LoVo (cell line): ENCODE data around the gene FOXO1.

Experiments used
- DNase-seq: peaks from one replicate; pipeline ENCODE4 v3.0.0-alpha.2; 2016; ENCODE audit warnings: low spot score

Gene FOXO1

GRCh38 chr13:40605573-40605972, 60.9 kb downstream of the FOXO1 start:
- DNase-seq, result no peak

- DNase-seq, result no peak
Observed at GRCh38 chr13:40604135-40604534, 62.3 kb downstream of the FOXO1 start.

GRCh38 chr13:40600149-40600751, 66.2 kb downstream of the FOXO1 start:
- DNase-seq, result no peak

GRCh38 chr13:40599747-40600146, 66.7 kb downstream of the FOXO1 start:
- no peak for DNase-seq

GRCh38 chr13:40599124-40599523, 67.3 kb downstream of the FOXO1 start:
- DNase-seq, result no peak

GRCh38 chr13:40598569-40598968, 67.9 kb downstream of the FOXO1 start:
- DNase-seq, result no peak

GRCh38 chr13:40597735-40598365, 68.6 kb downstream of the FOXO1 start:
- no peak for DNase-seq

GRCh38 chr13:40596484-40596883, 70.0 kb downstream of the FOXO1 start:
- DNase-seq, result no peak

- DNase-seq, result no peak
Observed at GRCh38 chr13:40595693-40596092, 70.7 kb downstream of the FOXO1 start.

- DNase-seq, result no peak
Observed at GRCh38 chr13:40592035-40592434, 74.4 kb downstream of the FOXO1 start.

GRCh38 chr13:40591091-40591490, 75.3 kb downstream of the FOXO1 start:
- DNase-seq, result no peak

- no peak for DNase-seq
Observed at GRCh38 chr13:40590112-40590862, 76.2 kb downstream of the FOXO1 start.

GRCh38 chr13:40589285-40590109, 76.9 kb downstream of the FOXO1 start:
- no peak for DNase-seq

GRCh38 chr13:40588101-40588500, 78.3 kb downstream of the FOXO1 start:
- no peak for DNase-seq

GRCh38 chr13:40586886-40587565, 79.4 kb downstream of the FOXO1 start:
- no peak for DNase-seq

- no peak for DNase-seq
Observed at GRCh38 chr13:40585911-40586471, 80.5 kb downstream of the FOXO1 start.

- DNase-seq, result no peak
Observed at GRCh38 chr13:40583738-40584137, 82.7 kb downstream of the FOXO1 start.

- no peak for DNase-seq
Observed at GRCh38 chr13:40582531-40582930, 83.9 kb downstream of the FOXO1 start.

- no peak for DNase-seq
Observed at GRCh38 chr13:40581277-40581579, 85.2 kb downstream of the FOXO1 start.

- no peak for DNase-seq
Observed at GRCh38 chr13:40580566-40581276, 85.7 kb downstream of the FOXO1 start.

GRCh38 chr13:40579535-40579934, 86.9 kb downstream of the FOXO1 start:
- DNase-seq, result no peak
